ENCODE results near the gene SPECC1L. TPM values are rescaled to one million over a fixed set of nuclear protein-coding genes. Genes with fewer than 3 reads are reported as not detected.

SPECC1L gene
- total and polyA plus RNA-seq, 10 of the 15 experiments (the other 5 are each of a cell fraction or from before 2014, with no cell fraction given), result 1.9 to 40.6 (median 19.1) TPM

- ATAC-seq (no peak), FAIRE-seq (no peak), DNase-seq (ENCODE audit: low read depth, low spot score) (no peak)
- intact Hi-C loops (cut with micrococcal nuclease; ENCODE audit: unreplicated experiment) (no loop called here), in situ Hi-C loops (cut with MboI) (no loop called here)
- 62% methylated on average over 13 of the region's 14 CpGs for WGBS (ENCODE audit: insufficient coverage, insufficient replicate concordance, low lambda C conversion rate, missing lambda C conversion rate)
- ChIA-PET RAD21 (ENCODE audit: unreplicated experiment) (no interaction called here), SMC1A (ENCODE audit: uncharacterized antibody, unreplicated experiment) (no interaction called here), CTCF (interaction anchor here (1.4 to 2.1 kb wide), 2 partner anchors 9 to 36 kb away, joined by 3 to 6 read pairs; no protein-coding TSS in a partner anchor), POLR2A (interaction anchor here (0.7 kb wide), 1 partner anchor 165 kb away, joined by 3 read pairs; no protein-coding TSS in a partner anchor)
- H3K4me2 ChIP-seq (ENCODE audit: control insufficient read depth, insufficient read depth), result no peak overlapping the region
- H3K4me3 ChIP-seq, result no peak overlapping the region
- H3K9ac ChIP-seq (ENCODE audit: control insufficient read depth, insufficient read depth, low read length), result no peak overlapping the region
- H3K4me1 ChIP-seq (ENCODE audit: control insufficient read depth, insufficient read depth, low read length), result no peaks in the 10 kb centered on the region
- no peak overlapping the region for H3K27ac ChIP-seq (ENCODE audit: control insufficient read depth, insufficient read depth)
- H3K9me3 ChIP-seq (replicated peaks; ENCODE audit: control insufficient read depth, insufficient read depth, low read length), result peaks cover 3% of the 10 kb centered on the region; the same call in 1 of the 3 replicates
- no peaks in the 10 kb centered on the region for H3K79me2 ChIP-seq (ENCODE audit: control insufficient read depth, insufficient read depth, low read length)
- no peak overlapping the region for H2AFZ ChIP-seq (ENCODE audit: control insufficient read depth, low read depth, low read length)
- no peaks in the 10 kb centered on the region for H3K27me3 ChIP-seq (replicated peaks in 1 of 2; ENCODE audit: control insufficient read depth in 2 of 2, insufficient read depth in 2 of 2, low read length in 1 of 2)
- BruUV-seq (replicated peaks), result no TSS peak
- no peaks in the 10 kb centered on the region for H4K20me1 ChIP-seq (ENCODE audit: control insufficient read depth, insufficient read depth)
- no peaks in the 10 kb centered on the region for H3K36me3 ChIP-seq (ENCODE audit: control insufficient read depth in 2 of 2, insufficient read depth in 2 of 2, low read length in 1 of 2)
- TF ChIP-seq RELB (IDR thresholded peaks at IDR 0.05; ENCODE audit: low read depth), result no peak
- TF ChIP-seq TBL1XR1 (IDR thresholded peaks at IDR 0.05; ENCODE audit: low read depth, low read length), result no peak
- no peak for TF ChIP-seq ZBTB33 (IDR thresholded peaks at IDR 0.05)
- TF ChIP-seq NFIC (IDR thresholded peaks at IDR 0.05; ENCODE audit: low read depth, low read length), result no peak
- no peak for TF ChIP-seq CBX5 (IDR thresholded peaks at IDR 0.05; ENCODE audit: low read depth)
- no peak for TF ChIP-seq PKNOX1 (IDR thresholded peaks at IDR 0.05)
- no peak for TF ChIP-seq MEF2A (IDR thresholded peaks at IDR 0.05; ENCODE audit: insufficient read depth, low read depth, low read length)
- no peak for TF ChIP-seq ZNF207 (IDR thresholded peaks at IDR 0.05; ENCODE audit: borderline replicate concordance)
- no peak for TF ChIP-seq SIN3A (IDR thresholded peaks at IDR 0.05; ENCODE audit: low read depth, low read length)
- no peak for TF ChIP-seq SREBF2 (IDR thresholded peaks at IDR 0.05; ENCODE audit: low read length)
- no peak for TF ChIP-seq IRF3 (IDR thresholded peaks at IDR 0.05)
- no peak for TF ChIP-seq ATF2 (IDR thresholded peaks at IDR 0.05; ENCODE audit: low read length)
Observed at GRCh38 chr22:24225951-24226350, 44.7 kb upstream of the SPECC1L start.
